ENCODE data around the gene PPP2R1B.
"Not testable (repeated sequence)": the region's sequence is repeated elsewhere in the genome, so short reads cannot be mapped to it uniquely, and the experiment has no call there.

PPP2R1B gene

DNA sequence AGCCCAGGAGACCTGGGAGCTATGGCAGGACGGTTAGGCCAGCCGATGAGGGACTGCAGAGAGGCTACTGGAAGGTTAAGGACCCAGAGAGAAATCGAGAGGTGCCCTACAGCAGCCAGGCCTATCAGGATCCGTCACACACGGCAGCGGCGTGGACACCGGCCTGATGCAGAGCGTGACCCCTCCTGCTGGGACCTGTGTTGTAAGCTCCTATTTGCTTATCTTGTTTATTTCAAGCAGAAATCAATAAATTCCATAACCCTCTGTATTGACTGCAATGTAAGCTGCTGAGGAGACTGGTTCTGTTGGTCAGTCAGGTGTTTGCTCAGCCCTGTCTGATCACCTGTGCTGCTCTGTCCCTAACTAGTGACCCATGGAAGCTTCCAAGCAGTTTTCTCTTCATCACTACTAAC, 39.9 kb downstream of the PPP2R1B start:
- no peak for DNase-seq (ENCODE audit: low spot score)

DNA sequence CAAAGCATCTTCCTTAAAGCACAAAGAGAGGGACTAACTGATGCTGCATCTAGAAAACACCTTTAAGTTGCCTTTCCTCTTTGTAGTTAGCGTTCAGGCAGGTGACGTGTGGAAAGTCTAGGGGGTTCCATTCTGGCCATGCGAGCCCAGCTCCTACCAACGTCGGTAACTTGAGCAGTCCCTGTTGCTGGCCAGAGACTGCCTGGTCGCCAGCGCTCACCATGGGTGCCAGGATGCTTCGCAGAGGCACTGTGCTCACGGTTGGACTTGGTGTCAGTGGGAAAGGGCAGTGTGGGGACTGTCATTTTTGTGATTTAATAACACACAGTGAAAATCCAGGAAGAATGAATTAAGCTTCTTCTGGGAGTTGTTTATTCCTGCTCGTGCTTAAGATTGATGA, 40.6 kb downstream of the PPP2R1B start:
- no peak for DNase-seq (ENCODE audit: low spot score)

DNA sequence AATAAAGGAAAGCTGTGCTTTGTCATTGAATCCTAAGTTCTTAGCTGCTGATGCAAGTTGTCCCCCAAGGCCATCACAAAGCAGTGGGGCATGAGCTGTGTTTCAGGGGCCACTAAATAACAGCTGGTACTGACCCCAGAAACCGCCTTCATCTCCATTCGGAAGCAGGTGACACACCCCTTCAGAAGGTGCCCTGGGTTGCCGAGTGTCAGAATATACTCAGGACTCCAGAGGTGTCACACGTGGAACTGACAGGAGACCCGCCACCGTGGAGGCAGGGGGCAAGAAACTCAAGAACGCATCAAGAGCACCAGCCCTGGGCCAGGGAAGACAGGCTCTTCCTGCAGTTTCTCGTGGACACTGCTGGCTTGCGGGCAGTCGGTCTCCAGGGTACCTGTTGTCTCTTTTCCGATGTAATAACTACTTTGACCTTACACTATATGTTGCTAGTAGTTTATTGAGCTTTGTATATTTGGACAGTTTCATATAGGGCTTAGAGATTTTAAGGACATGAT, 41.5 kb downstream of the PPP2R1B start:
- no peak for DNase-seq (ENCODE audit: low spot score)

DNA sequence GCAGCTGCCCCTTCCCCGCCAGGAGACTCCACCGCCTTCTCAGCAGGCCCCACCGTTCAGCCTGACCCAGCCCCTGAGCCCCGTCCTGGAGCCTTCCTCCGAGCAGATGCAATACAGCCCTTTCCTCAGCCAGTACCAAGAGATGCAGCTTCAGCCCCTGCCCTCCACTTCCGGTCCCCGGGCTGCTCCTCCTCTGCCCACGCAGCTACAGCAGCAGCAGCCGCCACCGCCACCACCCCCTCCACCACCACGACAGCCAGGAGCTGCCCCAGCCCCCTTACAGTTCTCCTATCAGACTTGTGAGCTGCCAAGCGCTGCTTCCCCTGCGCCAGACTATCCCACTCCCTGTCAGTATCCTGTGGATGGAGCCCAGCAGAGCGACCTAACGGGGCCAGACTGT, 42.6 kb downstream of the PPP2R1B start:
- no peak for DNase-seq (ENCODE audit: low spot score)

DNA sequence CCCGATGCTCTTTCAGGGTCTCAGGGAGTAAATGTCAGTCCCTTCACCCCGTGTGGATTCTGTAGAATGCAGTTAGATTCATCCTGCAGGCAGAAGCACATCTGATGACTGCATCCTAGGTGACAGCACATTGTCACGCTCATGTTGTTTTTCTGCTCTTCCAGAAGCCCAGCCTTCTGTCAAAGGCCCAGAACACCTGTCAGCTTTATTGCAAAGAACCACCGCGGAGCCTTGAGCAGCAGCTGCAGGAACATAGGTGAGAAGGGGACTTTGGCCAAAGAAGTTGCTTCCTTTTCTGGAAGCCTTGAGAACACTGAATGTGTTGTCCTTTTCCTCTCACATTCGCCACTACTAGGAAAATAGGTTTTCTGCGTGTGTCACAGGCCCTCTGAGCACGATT, 43.7 kb downstream of the PPP2R1B start:
- no peak for DNase-seq (ENCODE audit: low spot score)

- DNase-seq (ENCODE audit: low spot score) = no peak
Observed at GRCh38 chr11:111720801-111721494, 45.2 kb downstream of the PPP2R1B start.

GRCh38 chr11:111719379-111719778, 46.8 kb downstream of the PPP2R1B start:
- no peak for DNase-seq (ENCODE audit: low spot score)

GRCh38 chr11:111718859-111719258, 47.3 kb downstream of the PPP2R1B start:
- DNase-seq (ENCODE audit: low spot score) = no peak

DNA sequence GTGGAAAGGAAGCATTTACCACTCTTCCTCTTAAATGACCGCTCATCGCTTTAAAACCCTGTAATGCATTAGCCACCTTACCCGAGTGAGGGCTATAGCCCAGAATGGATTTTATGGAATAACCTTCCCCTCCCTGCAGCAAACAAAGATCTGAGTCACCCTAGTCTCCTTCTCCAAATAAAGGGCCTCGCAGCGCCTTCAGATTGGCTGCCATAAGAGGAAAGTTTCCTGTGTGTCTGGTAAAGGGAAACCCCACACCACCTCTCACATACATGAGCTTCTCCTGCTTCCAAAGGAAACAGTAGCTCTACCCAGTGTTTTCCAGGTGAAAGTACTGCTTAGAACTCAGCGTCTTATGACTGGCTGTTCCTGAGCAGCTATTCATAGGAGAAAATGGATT, 47.8 kb downstream of the PPP2R1B start:
- DNase-seq (ENCODE audit: low spot score) = no peak

DNA sequence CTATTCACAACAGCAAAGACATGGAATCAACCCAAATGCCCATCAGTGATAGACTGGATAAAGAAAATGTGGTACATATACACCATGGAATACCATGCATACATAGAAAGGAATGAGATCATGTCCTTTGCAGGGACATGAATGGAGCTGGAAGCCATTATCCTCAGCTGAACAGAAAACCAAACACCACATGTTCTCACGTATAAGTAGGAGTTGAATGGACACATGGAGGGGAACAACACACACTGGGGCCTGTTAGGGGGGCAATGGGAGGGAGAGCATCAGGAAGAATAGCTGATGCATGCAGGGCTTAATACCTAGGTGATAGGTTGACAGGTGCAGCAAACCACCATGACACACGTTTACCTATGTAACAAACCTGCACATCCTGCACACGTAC, 48.5 kb downstream of the PPP2R1B start:
- not testable (repeated sequence) for DNase-seq (ENCODE audit: low spot score)

GRCh38 chr11:111715142-111715816, 50.9 kb downstream of the PPP2R1B start:
- DNase-seq (ENCODE audit: low spot score) = no peak

GRCh38 chr11:111714522-111714921, 51.7 kb downstream of the PPP2R1B start:
- no peak for DNase-seq (ENCODE audit: low spot score)

- no peak for DNase-seq (ENCODE audit: low spot score)
Observed at GRCh38 chr11:111707691-111708067, 58.5 kb downstream of the PPP2R1B start.

GRCh38 chr11:111707039-111707690, 59.0 kb downstream of the PPP2R1B start:
- no peak for DNase-seq (ENCODE audit: low spot score)

- no peak for DNase-seq (ENCODE audit: low spot score)
Observed at GRCh38 chr11:111703576-111703975, 62.6 kb downstream of the PPP2R1B start.

- DNase-seq (ENCODE audit: low spot score) = no peak
Observed at GRCh38 chr11:111702623-111703022, 63.6 kb downstream of the PPP2R1B start.

DNA sequence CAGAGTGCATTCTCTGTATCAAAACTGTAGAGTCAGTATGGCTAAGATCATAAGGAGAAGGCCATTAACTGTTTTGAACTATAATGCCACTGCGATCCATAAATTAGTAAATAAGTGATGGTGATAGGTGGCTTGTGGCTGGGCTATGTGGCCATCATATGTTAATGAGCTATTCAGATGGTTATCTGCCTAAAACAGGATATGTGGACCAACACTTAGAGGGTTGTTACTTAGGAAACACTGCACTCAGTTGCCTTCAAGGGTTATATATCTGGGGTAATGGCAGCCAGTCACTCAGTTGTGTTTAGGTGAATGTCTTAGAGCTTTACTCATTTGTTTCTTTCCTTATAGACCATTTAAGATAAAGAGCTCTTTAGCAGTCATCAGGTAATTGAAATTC, 66.0 kb downstream of the PPP2R1B start:
- DNase-seq (ENCODE audit: low spot score) = no peak

DNA sequence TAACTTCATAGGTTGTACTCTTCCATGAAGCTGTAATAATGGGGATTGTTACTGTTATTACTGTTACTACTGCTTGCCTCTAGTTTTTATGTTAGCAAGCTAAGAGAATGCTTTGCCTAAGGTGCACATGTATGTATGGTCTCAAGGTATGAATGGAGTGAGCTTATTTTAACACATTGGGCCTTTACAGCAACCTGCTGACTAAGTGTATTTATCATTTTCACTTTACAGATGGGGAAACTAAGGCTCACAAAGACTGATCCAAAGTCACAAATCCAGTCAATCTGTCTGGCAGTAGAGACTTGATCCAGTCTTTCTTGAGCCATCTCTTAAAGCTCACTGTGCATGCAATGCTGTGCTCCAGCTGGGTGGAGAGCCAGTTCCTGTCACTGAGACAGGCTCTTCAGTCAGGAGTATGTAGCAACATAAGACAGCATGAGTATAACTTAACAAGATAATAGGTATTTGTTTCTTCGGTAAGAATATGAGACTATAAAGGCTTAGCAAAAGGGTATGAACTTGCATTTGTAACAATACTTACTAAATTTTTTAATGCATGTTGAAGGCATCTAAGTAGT, 66.5 kb downstream of the PPP2R1B start:
- no peak for DNase-seq (ENCODE audit: low spot score)

- no peak for DNase-seq (ENCODE audit: low spot score)
Observed at GRCh38 chr11:111698852-111699559, 67.2 kb downstream of the PPP2R1B start.

DNA sequence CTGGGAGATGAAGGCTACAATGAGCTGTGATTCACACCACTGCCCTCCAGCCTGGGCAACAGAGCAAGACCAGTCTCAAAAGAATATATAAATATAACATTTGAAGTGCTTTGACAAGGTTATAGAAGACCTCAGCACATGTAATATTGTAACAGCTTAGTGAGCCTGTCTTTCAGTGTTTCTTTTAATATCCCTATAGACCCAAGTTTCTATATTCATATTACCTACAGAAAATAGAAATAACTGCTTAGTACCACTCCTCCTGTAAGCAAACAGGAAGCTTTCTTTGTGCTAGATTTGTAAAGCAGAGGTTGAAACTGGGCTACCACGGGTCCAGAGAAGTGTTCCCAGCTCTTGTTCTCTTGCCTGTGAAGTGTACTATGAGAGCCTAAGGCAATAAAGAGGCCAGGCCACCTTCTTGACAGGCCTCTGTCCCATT, 68.2 kb downstream of the PPP2R1B start:
- no peak for DNase-seq (ENCODE audit: low spot score)

DNA sequence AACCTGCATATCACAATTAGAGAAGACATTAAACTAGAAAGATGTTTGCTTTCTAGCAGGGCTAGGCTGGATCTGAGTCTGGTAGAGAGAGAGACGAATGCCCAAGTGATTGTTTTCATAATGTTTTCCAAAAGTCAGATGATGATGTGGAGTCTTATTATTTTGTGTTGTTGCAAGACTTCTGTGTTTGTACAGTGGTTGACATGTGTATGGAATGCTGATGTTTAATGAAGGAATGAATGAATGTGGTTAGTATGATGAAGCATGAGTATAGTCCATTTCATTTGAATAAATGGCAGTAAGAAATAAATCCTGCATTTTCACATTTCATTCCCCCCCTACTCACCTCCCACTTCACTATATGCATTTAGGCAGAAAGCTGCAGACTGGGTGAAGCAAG, 69.6 kb downstream of the PPP2R1B start:
- DNase-seq (ENCODE audit: low spot score) = no peak

DNA sequence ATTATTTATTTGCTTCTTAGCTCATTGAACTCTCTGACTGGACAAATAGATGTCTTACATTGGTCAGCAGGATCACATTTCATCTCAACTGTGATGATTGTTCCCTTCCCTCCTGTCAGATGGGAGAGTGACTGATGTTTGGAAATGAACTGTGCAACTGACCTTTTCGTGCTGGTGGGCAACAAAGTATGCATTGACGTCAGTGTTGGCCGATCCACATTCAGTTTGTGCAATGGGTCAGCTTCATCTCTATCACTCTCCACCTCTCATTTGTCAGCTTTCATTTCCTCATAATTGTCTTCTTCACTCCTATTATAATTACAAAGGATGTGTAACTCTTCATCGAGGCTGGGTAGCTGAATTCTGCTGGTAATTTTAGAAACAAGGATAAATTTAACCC, 71.3 kb downstream of the PPP2R1B start:
- DNase-seq (ENCODE audit: low spot score) = no peak

Measured in LoVo (cell line).